GM10266 (cell line): ENCODE results near the gene LIPG.

Source experiments
- DNase-seq: peaks from one replicate; pipeline ENCODE4 v3.0.0; 2012; ENCODE audit errors: extremely low spot score
- CTCF ChIP-seq: IDR thresholded peaks from 2 replicates; pipeline ENCODE4 v1.5.1; 2012; ENCODE audit warnings: mild to moderate bottlenecking, low read depth; ENCODE audit not compliant: control insufficient read depth, insufficient read depth; ENCODE audit errors: missing control alignments

The LIPG gene

GRCh38 chr18:49560624-49561288, 1.1 kb upstream of the LIPG start:
- peak; percentile 7 for DNase-seq

GRCh38 chr18:49562481-49563129, 748 bp downstream of the LIPG start:
- TF ChIP-seq CTCF: no peak
- DNase-seq: peak; percentile 7

More at GRCh38 chr18:49560624-49561288, 1.1 kb upstream of the LIPG start:
- TF ChIP-seq CTCF: no peak

- peak; percentile 12 for DNase-seq
- TF ChIP-seq CTCF: no peak
Observed at GRCh38 chr18:49563130-49563540, 1.3 kb downstream of the LIPG start.

GRCh38 chr18:49563701-49564517, 2.1 kb downstream of the LIPG start:
- no peak for TF ChIP-seq CTCF
- DNase-seq: no peak

- DNase-seq: no peak
- no peak for TF ChIP-seq CTCF
Observed at GRCh38 chr18:49564518-49564834, 2.6 kb downstream of the LIPG start.

GRCh38 chr18:49565101-49565500, 3.2 kb downstream of the LIPG start:
- no peak for TF ChIP-seq CTCF
- DNase-seq: no peak
